ENCODE measurements around the gene CLSTN2. TPM values are rescaled to one million over a fixed set of nuclear protein-coding genes. Genes with fewer than 3 reads are reported as not detected.

CLSTN2 gene
- total and polyA plus RNA-seq, 5 experiments from 2014 or later = not detected

DNA sequence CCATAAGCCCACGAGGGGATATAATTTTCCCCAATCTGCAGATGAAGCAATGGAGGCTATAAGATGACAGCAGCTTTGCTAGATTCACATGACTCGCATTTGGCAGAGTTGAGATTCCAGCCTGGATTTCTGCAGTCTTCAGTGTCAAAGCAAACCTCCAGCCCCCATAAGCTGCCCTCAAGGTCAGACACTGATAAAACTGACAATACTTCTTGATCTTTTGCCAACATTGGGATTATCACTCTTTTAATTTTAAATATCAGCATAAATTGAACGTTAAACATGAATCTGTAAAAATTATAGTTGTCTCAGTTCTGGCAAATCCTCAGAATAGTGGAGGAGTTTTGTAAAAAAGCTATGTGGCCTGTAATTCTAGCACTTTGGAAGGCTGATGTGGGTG lies 508.8 kb downstream of the CLSTN2 start:
- H3K4me3 Mint-ChIP-seq = no peak overlapping the region
- POLR2A ChIA-PET = no interaction called here
- no peak overlapping the region for H3K27ac Mint-ChIP-seq
- H3K27me3 Mint-ChIP-seq = peaks cover 0 to 16% (median 4%) of the 10 kb centered on the region in 5 donors
- ATAC-seq = no peak
- no peak for DNase-seq
- H3K4me1 Mint-ChIP-seq = no peaks in the 10 kb centered on the region
- no peaks in the 10 kb centered on the region for H3K36me3 Mint-ChIP-seq
- H3K9me3 Mint-ChIP-seq = no peaks in the 10 kb centered on the region

DNA sequence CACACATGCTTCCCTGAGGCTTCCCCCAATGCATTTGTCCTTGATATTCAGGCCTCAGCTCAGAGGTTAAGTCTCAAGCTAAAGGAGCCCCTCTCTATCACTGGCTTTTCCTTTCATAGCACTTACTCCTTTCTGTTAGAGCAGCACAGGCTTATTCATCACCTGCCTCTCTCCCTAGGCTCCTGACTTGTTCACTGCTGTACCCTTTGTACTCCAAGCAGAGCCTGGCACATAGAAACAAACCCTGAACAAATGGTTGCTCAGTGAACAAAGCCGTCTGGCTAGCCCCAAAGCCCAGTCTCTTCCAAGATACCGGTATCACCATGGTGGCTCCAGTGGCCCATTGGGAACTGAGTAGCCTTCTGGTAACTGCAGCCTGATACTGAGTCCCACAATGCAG lies 511.7 kb downstream of the CLSTN2 start:
- POLR2A ChIA-PET = no interaction called here

DNA sequence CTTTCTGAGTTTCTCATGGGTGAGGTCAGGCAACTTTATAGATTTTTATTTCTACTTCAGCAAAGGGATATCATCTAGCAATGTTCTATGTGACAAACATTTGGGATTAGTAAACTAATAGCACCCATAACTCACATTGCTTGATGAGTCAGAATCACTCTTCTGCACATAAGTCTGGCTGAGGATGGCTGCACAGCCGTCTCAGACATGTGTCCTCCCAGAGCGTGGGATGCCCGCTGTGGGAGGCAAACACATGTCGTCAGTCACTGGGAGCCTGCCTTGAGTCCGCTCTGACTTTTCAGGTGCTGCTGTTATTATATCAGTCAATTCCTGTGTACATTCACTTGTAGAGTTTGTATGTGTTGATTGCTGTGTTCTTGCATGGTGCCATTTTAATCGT lies 512.2 kb downstream of the CLSTN2 start:
- no peaks in the 10 kb centered on the region for H3K36me3 Mint-ChIP-seq
- no peak overlapping the region for H3K27ac Mint-ChIP-seq
- H3K4me1 Mint-ChIP-seq = no peaks in the 10 kb centered on the region
- POLR2A ChIA-PET = no interaction called here
- ATAC-seq (no peak), DNase-seq (no peak)
- H3K27me3 Mint-ChIP-seq = peaks cover 0 to 10% (median 2%) of the 10 kb centered on the region in 5 donors
- no peak overlapping the region for H3K4me3 Mint-ChIP-seq
- no peaks in the 10 kb centered on the region for H3K9me3 Mint-ChIP-seq

More for the DNA sequence above, 511.7 kb downstream of the CLSTN2 start:
- Mint-ChIP-seq H3K4me1 (no peaks in the 10 kb centered on the region), H3K36me3 (no peaks in the 10 kb centered on the region), H3K9me3 (no peaks in the 10 kb centered on the region), H3K4me3 (no peak overlapping the region), H3K27ac (no peak overlapping the region), H3K27me3 (peaks cover 0 to 12% (median 4%) of the 10 kb centered on the region in 5 donors)
- DNase-seq = no peak
- no peak for ATAC-seq

DNA sequence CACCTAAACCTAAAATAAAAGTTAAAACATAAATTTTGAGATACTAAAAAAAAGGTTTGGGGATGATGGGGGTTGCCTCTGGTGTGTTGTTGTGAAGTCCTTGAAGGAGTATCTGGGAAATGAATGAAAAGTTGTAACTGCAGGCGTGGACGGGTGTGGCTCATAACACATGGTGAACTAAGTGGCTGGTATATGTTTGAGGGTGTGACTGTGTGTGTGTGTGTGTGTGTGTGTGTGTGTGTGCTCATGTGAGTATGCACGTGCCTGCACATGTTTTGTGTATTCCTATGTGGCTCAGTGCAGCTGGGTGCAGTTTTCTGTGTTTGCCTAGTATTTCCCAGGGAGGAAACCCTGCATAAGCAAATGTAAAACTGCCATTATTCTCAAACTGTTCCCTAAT lies 513.0 kb downstream of the CLSTN2 start:
- Mint-ChIP-seq H3K9me3 (no peaks in the 10 kb centered on the region), H3K36me3 (no peaks in the 10 kb centered on the region), H3K4me3 (no peak overlapping the region), H3K27ac (no peak overlapping the region), H3K27me3 (peaks cover 0 to 3% (median 2%) of the 10 kb centered on the region in 5 donors), H3K4me1 (no peaks in the 10 kb centered on the region)
- DNase-seq = no peak
- no peak for ATAC-seq
- POLR2A ChIA-PET = no interaction called here

DNA sequence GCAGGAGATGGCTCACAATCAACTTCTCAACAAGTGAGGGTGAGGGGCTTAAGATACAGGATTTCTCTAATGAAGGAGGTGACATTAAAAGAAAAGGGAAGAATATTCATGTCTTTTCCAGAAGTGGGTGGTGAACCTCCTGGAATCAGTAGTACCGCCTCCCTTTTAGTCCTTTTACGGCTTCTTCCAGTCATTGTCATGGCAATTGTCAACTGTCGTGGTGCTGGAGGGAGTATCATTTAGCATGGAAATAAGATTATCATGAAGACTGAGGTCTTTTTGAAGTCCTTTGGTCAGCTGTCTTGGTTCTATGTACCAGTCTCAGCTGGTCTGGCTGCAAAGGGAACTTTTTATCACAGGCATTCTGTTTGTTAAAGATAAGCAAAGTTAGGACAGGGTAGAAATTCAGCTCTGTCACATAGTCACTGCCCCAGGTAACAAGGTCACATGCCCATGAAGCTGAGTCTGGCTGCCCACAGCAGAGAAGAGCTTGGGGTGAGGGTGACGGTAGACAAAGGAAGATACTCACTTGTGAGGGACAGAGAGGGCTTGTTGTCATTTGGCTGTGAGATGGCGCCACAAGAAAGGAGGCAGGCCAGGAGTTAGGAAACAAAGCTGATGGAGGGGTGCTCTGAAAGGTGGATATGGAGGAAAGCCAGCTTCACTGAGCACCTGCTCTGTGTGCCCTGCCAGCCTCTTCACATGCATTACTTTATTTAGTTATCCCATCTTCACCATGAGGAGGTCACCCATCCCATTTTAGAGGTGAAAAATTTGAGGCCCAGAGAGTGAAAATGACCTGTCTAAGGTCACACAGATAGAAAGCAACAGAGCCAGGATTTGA lies 514.6 kb downstream of the CLSTN2 start:
- no peaks in the 10 kb centered on the region for H3K36me3 Mint-ChIP-seq
- H3K9me3 Mint-ChIP-seq = no peaks in the 10 kb centered on the region
- no peak for ATAC-seq
- peak overlapping the region in 1 of 10 donors; percentile 35 for H3K27ac Mint-ChIP-seq
- H3K4me1 Mint-ChIP-seq = no peaks in the 10 kb centered on the region
- DNase-seq = no peak
- H3K27me3 Mint-ChIP-seq = peaks cover 0 to 3% (median 0%) of the 10 kb centered on the region in 5 donors
- H3K4me3 Mint-ChIP-seq = no peak overlapping the region
- POLR2A ChIA-PET = no interaction called here

DNA sequence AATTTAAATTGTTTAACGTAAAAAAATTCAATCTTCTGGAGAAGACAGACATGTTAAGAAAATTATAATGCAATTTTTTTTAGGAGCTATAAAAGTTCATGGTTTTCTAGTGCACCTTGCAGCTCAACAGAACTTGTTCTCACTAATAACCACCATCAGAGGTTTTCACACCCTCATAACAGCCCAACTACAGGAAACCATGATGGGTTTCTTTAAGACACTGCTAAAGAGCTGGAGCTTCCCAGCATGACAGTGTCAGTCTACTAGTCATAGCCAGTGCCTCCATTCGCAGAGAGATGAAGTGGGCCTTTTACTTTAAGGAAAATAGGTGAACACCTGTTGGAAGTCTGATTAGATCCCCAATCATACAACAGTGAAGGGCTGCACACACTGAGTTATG lies 518.8 kb downstream of the CLSTN2 start:
- peaks cover 0 to 6% (median 0%) of the 10 kb centered on the region in 5 donors for H3K27me3 Mint-ChIP-seq
- DNase-seq = peak in 1 of 10 donors; percentile 9
- H3K36me3 Mint-ChIP-seq = no peaks in the 10 kb centered on the region
- H3K4me1 Mint-ChIP-seq = no peaks in the 10 kb centered on the region
- no peak overlapping the region for H3K4me3 Mint-ChIP-seq
- POLR2A ChIA-PET = no interaction called here
- no peak overlapping the region for H3K27ac Mint-ChIP-seq
- no peaks in the 10 kb centered on the region for H3K9me3 Mint-ChIP-seq
- ATAC-seq = no peak

DNA sequence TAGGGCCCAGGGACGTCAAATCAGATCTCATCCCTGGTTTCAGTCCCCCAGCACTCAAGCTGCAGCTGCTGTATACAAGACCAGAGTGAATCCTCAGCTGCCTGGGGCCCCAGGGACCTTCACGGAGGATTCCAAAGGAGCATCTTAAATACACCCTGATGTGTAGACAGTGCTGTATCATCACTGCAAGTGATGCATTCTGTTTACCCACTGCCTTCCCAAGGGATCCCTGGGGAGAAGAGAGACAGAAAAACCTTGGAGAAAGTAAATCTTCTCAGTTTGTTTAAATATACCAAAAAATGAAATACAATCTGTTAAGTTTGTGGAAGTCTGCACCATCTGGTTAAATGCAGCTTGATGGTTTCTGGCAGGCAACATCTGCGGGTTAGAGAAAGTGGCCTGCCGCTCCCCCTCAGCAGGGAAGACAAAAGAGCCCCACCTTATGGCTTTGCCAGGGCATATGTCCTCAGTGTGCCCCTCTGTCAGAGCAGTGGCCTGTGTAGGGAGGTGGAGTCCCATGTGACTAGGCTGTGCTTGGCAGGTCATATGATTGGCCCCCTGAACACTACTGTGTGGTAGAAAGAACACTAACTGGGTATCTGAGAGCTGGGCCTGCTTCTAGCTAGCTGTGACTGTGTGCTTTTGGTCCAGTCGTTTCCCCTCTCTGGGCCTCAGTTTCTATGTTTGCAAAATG lies 520.7 kb downstream of the CLSTN2 start:
- Mint-ChIP-seq H3K27me3 (peaks cover 0 to 15% (median 0%) of the 10 kb centered on the region in 5 donors), H3K27ac (no peak overlapping the region), H3K9me3 (no peaks in the 10 kb centered on the region), H3K36me3 (no peaks in the 10 kb centered on the region), H3K4me3 (no peak overlapping the region), H3K4me1 (no peaks in the 10 kb centered on the region)
- DNase-seq = no peak
- no peak for ATAC-seq
- POLR2A ChIA-PET = no interaction called here

DNA sequence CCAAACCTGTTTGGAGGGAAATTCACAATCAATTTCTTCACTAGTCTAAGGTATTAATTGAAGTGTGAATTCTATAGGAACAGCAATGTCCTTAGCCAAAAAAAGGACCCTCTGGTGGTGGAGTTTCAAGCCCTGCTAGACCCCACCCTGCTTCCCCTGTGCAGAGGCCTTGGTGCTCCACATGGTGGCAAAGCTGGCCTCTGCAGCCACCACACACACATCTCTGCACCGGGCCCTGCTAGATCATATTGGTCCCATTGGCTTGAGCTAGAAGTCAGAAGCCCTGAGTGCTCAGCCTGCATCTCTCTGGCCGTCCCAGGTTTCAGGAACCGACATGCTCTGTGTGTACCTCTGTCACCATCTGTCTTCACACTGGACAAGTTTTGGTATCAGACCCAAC lies 522.0 kb downstream of the CLSTN2 start:
- H3K4me1 Mint-ChIP-seq = no peaks in the 10 kb centered on the region
- no peak overlapping the region for H3K27ac Mint-ChIP-seq
- H3K9me3 Mint-ChIP-seq = no peaks in the 10 kb centered on the region
- H3K36me3 Mint-ChIP-seq = no peaks in the 10 kb centered on the region
- DNase-seq = no peak
- no peak for ATAC-seq
- H3K27me3 Mint-ChIP-seq = peaks cover 0 to 15% (median 0%) of the 10 kb centered on the region in 5 donors
- POLR2A ChIA-PET = no interaction called here
- H3K4me3 Mint-ChIP-seq = no peak overlapping the region

DNA sequence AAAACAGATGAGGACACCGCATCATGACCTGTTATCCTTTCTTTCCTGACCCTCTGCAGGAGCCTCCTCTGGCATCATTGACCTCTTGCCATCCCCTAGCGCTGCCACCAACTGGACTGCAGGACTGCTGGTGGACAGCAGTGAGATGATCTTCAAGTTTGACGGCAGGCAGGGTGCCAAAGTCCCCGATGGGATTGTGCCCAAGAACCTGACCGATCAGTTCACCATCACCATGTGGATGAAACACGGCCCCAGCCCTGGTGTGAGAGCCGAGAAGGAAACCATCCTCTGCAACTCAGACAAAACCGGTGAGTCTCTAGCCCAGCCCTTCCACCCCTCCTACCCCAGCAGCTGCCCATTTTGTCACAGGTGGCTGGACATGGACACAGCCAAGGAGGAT lies 524.5 kb downstream of the CLSTN2 start:
- POLR2A ChIA-PET = no interaction called here
- DNase-seq (no peak), ATAC-seq (no peak)
- peaks cover 0 to 15% (median 2%) of the 10 kb centered on the region in 5 donors for H3K27me3 Mint-ChIP-seq
- no peaks in the 10 kb centered on the region for H3K4me1 Mint-ChIP-seq
- H3K36me3 Mint-ChIP-seq = no peaks in the 10 kb centered on the region
- H3K27ac Mint-ChIP-seq = no peak overlapping the region
- no peaks in the 10 kb centered on the region for H3K9me3 Mint-ChIP-seq
- H3K4me3 Mint-ChIP-seq = no peak overlapping the region

DNA sequence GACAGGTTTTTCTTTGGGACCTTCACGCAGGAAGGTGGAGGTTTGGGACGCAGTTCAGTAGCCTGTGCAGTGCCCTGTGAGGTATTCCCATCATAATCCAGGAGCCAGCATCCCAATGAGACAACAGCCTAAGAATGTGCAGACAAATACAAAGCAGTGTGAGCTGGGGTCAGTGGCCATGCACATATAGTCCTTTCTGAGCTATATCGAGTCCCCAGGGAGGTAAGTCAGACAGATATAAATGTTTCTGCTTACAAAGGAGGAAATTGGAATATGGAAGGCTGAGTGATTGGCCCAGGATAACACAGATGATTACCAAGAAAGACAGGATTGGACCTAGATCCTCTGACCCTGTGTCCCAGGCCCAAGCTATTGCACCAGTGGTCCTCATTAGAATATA lies 526.3 kb downstream of the CLSTN2 start:
- no peak for ATAC-seq
- Mint-ChIP-seq H3K4me1 (no peaks in the 10 kb centered on the region), H3K27me3 (peaks cover 0 to 15% (median 2%) of the 10 kb centered on the region in 5 donors), H3K27ac (no peak overlapping the region), H3K9me3 (no peaks in the 10 kb centered on the region), H3K4me3 (no peak overlapping the region), H3K36me3 (no peaks in the 10 kb centered on the region)
- DNase-seq = no peak
- POLR2A ChIA-PET = no interaction called here

DNA sequence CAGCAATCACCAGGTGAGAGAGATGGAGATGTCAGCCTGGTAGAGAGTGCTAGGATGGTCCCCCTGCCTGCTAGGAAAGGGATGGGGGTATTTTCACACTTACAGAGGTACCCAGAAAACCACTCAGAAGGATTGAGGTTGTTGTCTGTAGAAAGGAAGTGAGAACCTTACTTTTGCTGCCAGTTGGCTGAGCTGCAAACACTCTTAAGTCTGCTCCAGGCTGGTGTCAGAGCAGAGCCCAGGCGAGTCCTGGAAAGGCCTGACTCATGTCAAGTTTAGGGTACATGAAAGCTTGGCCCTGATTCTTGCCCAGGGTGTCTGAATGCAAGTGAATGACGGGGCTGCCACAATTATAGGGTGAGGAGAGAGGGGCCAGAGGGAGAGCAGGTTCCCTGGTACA lies 528.4 kb downstream of the CLSTN2 start:
- POLR2A ChIA-PET = no interaction called here
- Mint-ChIP-seq H3K36me3 (no peaks in the 10 kb centered on the region), H3K27me3 (peaks cover 0 to 23% (median 3%) of the 10 kb centered on the region in 5 donors), H3K9me3 (no peaks in the 10 kb centered on the region), H3K27ac (peak overlapping the region in 1 of 10 donors; percentile 36), H3K4me1 (no peaks in the 10 kb centered on the region), H3K4me3 (no peak overlapping the region)
- DNase-seq (no peak), ATAC-seq (no peak)

DNA sequence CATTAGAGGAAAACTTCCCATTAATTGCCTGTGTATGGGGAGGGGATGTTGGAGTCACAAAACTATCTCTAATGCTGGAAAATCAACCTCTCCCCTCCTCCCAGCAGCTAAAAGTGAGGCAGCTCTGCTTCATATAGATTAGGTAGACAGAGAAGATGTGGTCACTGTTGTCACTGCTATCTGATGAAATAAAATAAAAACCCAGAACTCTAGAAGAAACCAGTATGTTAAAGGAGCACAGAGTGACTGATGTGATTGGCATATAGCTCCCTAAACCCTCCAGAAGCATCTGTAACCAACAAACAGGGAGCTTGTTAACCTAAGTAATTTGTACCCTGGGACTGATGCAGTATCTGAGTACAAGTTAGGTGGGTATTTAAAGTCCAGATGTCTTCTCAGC lies 531.0 kb downstream of the CLSTN2 start:
- Mint-ChIP-seq H3K27me3 (peaks cover 0 to 17% (median 9%) of the 10 kb centered on the region in 5 donors), H3K27ac (no peak overlapping the region), H3K4me3 (no peak overlapping the region), H3K9me3 (no peaks in the 10 kb centered on the region), H3K4me1 (no peaks in the 10 kb centered on the region), H3K36me3 (no peaks in the 10 kb centered on the region)
- DNase-seq = no peak
- POLR2A ChIA-PET = no interaction called here
- ATAC-seq = no peak

DNA sequence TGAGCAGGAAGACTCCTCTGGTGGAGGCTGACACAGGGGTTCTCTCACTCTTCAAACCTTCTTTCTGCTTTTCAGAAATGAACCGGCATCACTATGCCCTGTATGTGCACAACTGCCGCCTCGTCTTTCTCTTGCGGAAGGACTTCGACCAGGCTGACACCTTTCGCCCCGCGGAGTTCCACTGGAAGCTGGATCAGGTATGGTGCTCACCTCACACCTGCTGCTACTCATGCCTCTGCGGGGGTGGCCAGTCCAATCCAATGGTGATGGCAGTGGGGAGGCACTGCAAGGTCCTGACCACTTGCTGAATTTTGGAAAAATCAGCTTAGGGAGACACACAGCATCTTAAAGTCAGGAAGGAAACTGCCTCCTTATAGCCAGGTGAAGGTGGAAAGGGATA lies 531.5 kb downstream of the CLSTN2 start:
- Mint-ChIP-seq H3K9me3 (no peaks in the 10 kb centered on the region), H3K4me1 (no peaks in the 10 kb centered on the region), H3K36me3 (no peaks in the 10 kb centered on the region), H3K4me3 (no peak overlapping the region), H3K27me3 (peaks cover 0 to 17% (median 9%) of the 10 kb centered on the region in 5 donors), H3K27ac (no peak overlapping the region)
- POLR2A ChIA-PET = no interaction called here
- ATAC-seq (no peak), DNase-seq (no peak)
